ENCODE results near the gene FAM219B. TPM values are rescaled to one million over a fixed set of nuclear protein-coding genes. Genes with fewer than 3 reads are reported as not detected.

The FAM219B gene
- total and polyA plus RNA-seq, 2 donors (not counting 1 experiment from before 2014, with no cell fraction given), result 80.2 to 109 TPM

DNA sequence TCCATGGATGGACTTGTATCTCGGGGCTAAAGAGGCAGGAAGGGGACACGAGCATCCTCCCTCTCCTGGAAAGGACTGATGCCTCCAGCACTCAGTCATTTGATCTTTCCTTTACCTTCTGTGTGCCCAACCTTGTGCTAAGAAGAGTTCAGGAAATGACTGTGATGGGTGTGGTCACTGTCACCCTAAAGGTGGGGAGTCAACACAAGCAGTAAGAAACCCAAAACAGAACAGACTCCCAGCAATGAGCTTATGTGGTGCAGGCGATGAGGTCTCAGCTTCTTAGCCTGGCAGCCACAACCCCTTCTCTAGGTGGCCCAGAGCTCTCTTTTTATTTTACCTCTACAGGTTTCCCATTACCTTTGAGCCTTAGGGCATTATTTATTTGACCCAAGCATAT is 13.0 kb downstream of the FAM219B start:
- peaks cover 39% of the 10 kb centered on the region for H3K4me1 Mint-ChIP-seq
- H3K9me3 ChIP-seq (ENCODE audit: control extremely low read depth in 1 of 3, control insufficient read depth in 2 of 3, insufficient read depth in 1 of 3, low read length in 2 of 3), result no peaks in the 10 kb centered on the region
- TF ChIP-seq EZH2 (IDR thresholded peaks at IDR 0.05; ENCODE audit: borderline replicate concordance, insufficient read depth, low read depth, low read length, poor library complexity, severe bottlenecking) (no peak), CTCF (IDR thresholded peaks at IDR 0.05) (no peak)
- H3K27me3 ChIP-seq (replicated peaks in 1 of 4; ENCODE audit: control extremely low read depth in 1 of 4, control insufficient read depth in 3 of 4, insufficient read depth in 4 of 4, low read length in 3 of 4), result no peaks in the 10 kb centered on the region
- no peak for ATAC-seq (ENCODE audit: low read depth)
- WGBS (ENCODE audit: insufficient coverage), result 70% methylated on average over 3 of the region's 3 CpGs
- H3K4me3 Mint-ChIP-seq, result peak overlapping the region; percentile 63
- peak overlapping the region; percentile 6 for H3K9ac ChIP-seq (ENCODE audit: low read length)
- H3K4me2 ChIP-seq (replicated peaks; ENCODE audit: low read depth, low read length, poor library complexity, severe bottlenecking), result peak overlapping the region; percentile 45
- no peak for DNase-seq
- H2AFZ ChIP-seq (ENCODE audit: insufficient read depth, low read depth, low read length, poor library complexity, severe bottlenecking), result no peak overlapping the region
- H3K4me1 ChIP-seq (ENCODE audit: control insufficient read depth in 2 of 2, insufficient read depth in 2 of 2, low read length in 2 of 2), result peaks cover 25 to 38% of the 10 kb centered on the region in 2 donors
- no peak overlapping the region for H3K4me3 ChIP-seq (ENCODE audit: control extremely low read depth in 1 of 5, extremely low read depth in 1 of 5, insufficient read depth in 1 of 5, low read depth in 2 of 5, low read length in 4 of 5)
- intact Hi-C loops (cut with micrococcal nuclease), result loop anchor here (5.0 kb wide), 1 partner anchor 44 kb away; the partner anchor contains the start of gene COX5A
- H3K27me3 Mint-ChIP-seq, result no peaks in the 10 kb centered on the region
- POLR2A ChIA-PET, result interaction anchor here (0.6 to 0.8 kb wide), 4 partner anchors 20 to 558 kb away, joined by 3 to 4 read pairs (median 4); partner anchors contain the start of genes SCAMP2 and SIN3A
- H3K36me3 ChIP-seq (replicated peaks in 1 of 2; ENCODE audit: control extremely low read depth in 1 of 2, control insufficient read depth in 1 of 2, extremely low read depth in 1 of 2, insufficient read depth in 2 of 2, low read length in 1 of 2), result peaks cover 0 to 10% of the 10 kb centered on the region in 2 experiments
- H3K79me2 ChIP-seq (ENCODE audit: control insufficient read depth, insufficient read depth, low read length), result peaks cover 16% of the 10 kb centered on the region
- CTCF ChIA-PET, result interaction anchor here (0.6 to 2.3 kb wide), 5 partner anchors 8 to 123 kb away, joined by 3 to 25 read pairs (median 4); no protein-coding TSS in a partner anchor
- peak overlapping the region; percentile 78 for H3K27ac Mint-ChIP-seq
- peak overlapping the region in 1 of 2 donors; percentile 46 for H3K27ac ChIP-seq (ENCODE audit: low read length in 2 of 2)
- no peaks in the 10 kb centered on the region for H3K9me3 Mint-ChIP-seq (ENCODE audit: insufficient read depth)
- no peaks in the 10 kb centered on the region for H4K20me1 ChIP-seq (ENCODE audit: control insufficient read depth, insufficient read depth, low read length, poor library complexity, severe bottlenecking)

DNA sequence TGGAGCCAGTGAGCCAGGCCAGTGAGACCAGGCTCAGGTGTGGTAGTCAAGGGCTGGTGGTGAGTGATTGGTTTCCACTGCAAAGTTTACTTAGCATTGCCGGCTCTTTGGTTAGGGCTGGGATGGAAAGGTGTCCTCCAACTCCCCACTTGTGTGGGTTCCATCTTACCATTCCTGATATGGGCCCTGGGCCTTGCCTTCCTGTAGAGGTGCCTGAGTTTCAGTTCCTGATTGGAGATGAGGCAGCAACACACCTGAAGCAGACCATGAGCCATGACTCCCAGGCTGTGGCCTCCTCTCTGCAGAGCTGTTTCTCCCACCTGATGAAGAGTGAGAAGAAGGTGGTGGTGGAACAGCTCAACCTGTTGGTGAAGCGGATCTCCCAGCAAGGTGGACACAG is 13.7 kb downstream of the FAM219B start:
- Mint-ChIP-seq H3K4me3 (peak overlapping the region; percentile 63), H3K9me3 (ENCODE audit: insufficient read depth) (no peaks in the 10 kb centered on the region), H3K27ac (peak overlapping the region; percentile 78), H3K4me1 (peaks cover 39% of the 10 kb centered on the region), H3K27me3 (no peaks in the 10 kb centered on the region)
- H3K79me2 ChIP-seq (ENCODE audit: control insufficient read depth, insufficient read depth, low read length), result peaks cover 16% of the 10 kb centered on the region
- POLR2A ChIA-PET, result no interaction called here
- WGBS (ENCODE audit: insufficient coverage), result 100% methylated on average over 1 of the region's 2 CpGs
- H3K9me3 ChIP-seq (ENCODE audit: control extremely low read depth in 1 of 3, control insufficient read depth in 2 of 3, insufficient read depth in 1 of 3, low read length in 2 of 3), result no peaks in the 10 kb centered on the region
- no peaks in the 10 kb centered on the region for H3K27me3 ChIP-seq (replicated peaks in 1 of 4; ENCODE audit: control extremely low read depth in 1 of 4, control insufficient read depth in 3 of 4, insufficient read depth in 4 of 4, low read length in 3 of 4)
- no peaks in the 10 kb centered on the region for H4K20me1 ChIP-seq (ENCODE audit: control insufficient read depth, insufficient read depth, low read length, poor library complexity, severe bottlenecking)
- ATAC-seq (ENCODE audit: low read depth), result no peak
- no peak for TF ChIP-seq EZH2 (IDR thresholded peaks at IDR 0.05; ENCODE audit: borderline replicate concordance, insufficient read depth, low read depth, low read length, poor library complexity, severe bottlenecking)
- no peak for TF ChIP-seq CTCF (IDR thresholded peaks at IDR 0.05)
- no peak overlapping the region for H3K4me3 ChIP-seq (ENCODE audit: control extremely low read depth in 1 of 5, extremely low read depth in 1 of 5, insufficient read depth in 1 of 5, low read depth in 2 of 5, low read length in 4 of 5)
- no peak for DNase-seq
- H3K4me2 ChIP-seq (replicated peaks; ENCODE audit: low read depth, low read length, poor library complexity, severe bottlenecking), result no peak overlapping the region
- peaks cover 25 to 38% of the 10 kb centered on the region in 2 donors for H3K4me1 ChIP-seq (ENCODE audit: control insufficient read depth in 2 of 2, insufficient read depth in 2 of 2, low read length in 2 of 2)
- peak overlapping the region in 1 of 2 donors; percentile 46 for H3K27ac ChIP-seq (ENCODE audit: low read length in 2 of 2)
- CTCF ChIA-PET, result interaction anchor here (1.3 to 2.3 kb wide), 2 partner anchors 9 to 122 kb away, joined by 5 to 25 read pairs; no protein-coding TSS in a partner anchor
- H3K9ac ChIP-seq (ENCODE audit: low read length), result no peak overlapping the region
- no peak overlapping the region for H2AFZ ChIP-seq (ENCODE audit: insufficient read depth, low read depth, low read length, poor library complexity, severe bottlenecking)
- H3K36me3 ChIP-seq (replicated peaks in 1 of 2; ENCODE audit: control extremely low read depth in 1 of 2, control insufficient read depth in 1 of 2, extremely low read depth in 1 of 2, insufficient read depth in 2 of 2, low read length in 1 of 2), result peaks cover 0 to 10% of the 10 kb centered on the region in 2 experiments
- intact Hi-C loops (cut with micrococcal nuclease), result loop anchor here (5.0 kb wide), 1 partner anchor 44 kb away; the partner anchor contains the start of gene COX5A

Data from B cell (primary cell).